H1 (cell line): ENCODE data around the gene GOLGA7B.

ENCODE experiments used
- EZH2 ChIP-seq: fragments of 200-600 bp; sonication (generic); IDR thresholded peaks from 2 replicates; pipeline ENCODE4 v1.7.1; 2012; ENCODE audit warnings: low read depth, mild to moderate bottlenecking, moderate library complexity, low read length, inconsistent platforms; ENCODE audit not compliant: severe bottlenecking
- POLR2A ChIP-seq, 2 experiments: IDR thresholded peaks; 1 replicate in 1 of 2; 2 replicates in 1 of 2; pipeline ENCODE4 v1.6.1; 2011; ENCODE audit warnings: low read depth in 2 of 2, low read length in 2 of 2, mild to moderate bottlenecking in 2 of 2; ENCODE audit errors: control extremely low read depth in 1 of 2
- RAD21 ChIP-seq, 2 experiments: IDR thresholded peaks in 1 of 2; conservative IDR thresholded peaks in 1 of 2; 2 replicates each; pipeline ENCODE4 v1.6.1; 2011; ENCODE audit warnings: low read depth in 2 of 2, low read length in 2 of 2, improper control_type of control experiment in 1 of 2, inconsistent platforms in 1 of 2, mild to moderate bottlenecking in 1 of 2, moderate library complexity in 1 of 2

DNA sequence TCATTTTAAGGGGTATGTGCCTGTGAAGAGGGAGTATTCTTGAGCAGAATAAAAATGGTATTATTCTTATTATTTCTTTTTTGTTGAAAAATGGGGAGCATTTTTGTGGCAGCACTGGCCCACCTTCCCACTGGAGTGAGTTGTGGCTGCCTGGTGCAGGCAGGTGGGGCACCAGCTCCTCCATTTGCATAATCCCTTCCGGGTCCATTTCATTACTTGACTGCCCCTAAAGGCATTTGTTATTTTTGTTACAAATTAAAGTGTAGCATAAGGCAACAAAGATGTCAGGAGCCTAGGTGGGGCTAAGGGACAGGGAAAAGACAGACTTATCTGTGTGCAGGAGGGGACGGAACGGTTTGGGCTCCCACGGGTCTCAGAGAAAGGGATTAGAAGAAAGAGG is 26.8 kb downstream of the GOLGA7B start:
- TF ChIP-seq EZH2: no peak
- no peak for TF ChIP-seq POLR2A (IDR thresholded peaks at IDR 0.05; ENCODE audit: control extremely low read depth in 1 of 2, low read depth in 2 of 2, low read length in 2 of 2)
- no peak for TF ChIP-seq RAD21 (IDR thresholded peaks at IDR 0.05 in 1 of 2, conservative IDR thresholded peaks at IDR 0.05 in 1 of 2; ENCODE audit: low read depth in 2 of 2, low read length in 2 of 2)
